K562 (cell line): ENCODE measurements around the gene GIGYF1. TPM values are rescaled to one million over a fixed set of nuclear protein-coding genes. Genes with fewer than 3 reads are reported as not detected.

Source experiments
- BDP1 ChIP-seq: IDR thresholded peaks from 3 replicates; pipeline ENCODE4 v1.6.1; 2011; ENCODE audit not compliant: insufficient read length, insufficient read depth
- HDGF ChIP-seq: fragments of 450-650 bp; IDR thresholded peaks from 2 replicates; pipeline ENCODE4 v1.6.1; 2016
- LEF1 ChIP-seq: fragments of 450-650 bp; IDR thresholded peaks from 2 replicates; pipeline ENCODE4 v1.6.1; 2016; ENCODE audit warnings: mild to moderate bottlenecking
- MCM2 ChIP-seq: fragments of 450-650 bp; IDR thresholded peaks from 2 replicates; pipeline ENCODE4 v1.6.1; 2017; ENCODE audit warnings: low read depth, mild to moderate bottlenecking
- MECOM ChIP-seq: fragments of 250-450 bp; sonication (Bioruptor Pico); IDR thresholded peaks from 2 replicates; pipeline ENCODE4 v1.8.0; 2022; ENCODE audit warnings: inconsistent platforms
- MTF1 ChIP-seq: fragments of 250-450 bp; sonication (Bioruptor Pico); IDR thresholded peaks from 2 replicates; pipeline ENCODE4 v1.9.0; 2021; ENCODE audit warnings: moderate library complexity, mild to moderate bottlenecking, inconsistent platforms, borderline replicate concordance
- NONO ChIP-seq, 2 experiments: fragments of 200-400 bp in 1 of 2; fragments of 450-650 bp in 1 of 2; formaldehyde crosslinking in 1 of 2; IDR thresholded peaks; 2 replicates each; pipeline ENCODE4 v1.6.1; 2017; ENCODE audit warnings: low read depth in 2 of 2, mild to moderate bottlenecking in 2 of 2, moderate library complexity in 2 of 2, low read length in 1 of 2
- RBFOX2 ChIP-seq: fragments of 200-400 bp; formaldehyde crosslinking; IDR thresholded peaks from 2 replicates; pipeline ENCODE4 v1.6.1; 2017; ENCODE audit warnings: low read depth, mild to moderate bottlenecking, low read length, moderate library complexity
- STAT6 ChIP-seq: sonication (generic); formaldehyde crosslinking; IDR thresholded peaks from 2 replicates; pipeline ENCODE4 v1.8.1; 2023; ENCODE audit warnings: mild to moderate bottlenecking, missing genetic modification reagents
- ZBTB8A ChIP-seq: fragments of 450-650 bp; IDR thresholded peaks from 2 replicates; pipeline ENCODE4 v1.6.1; 2018; ENCODE audit warnings: mild to moderate bottlenecking, moderate library complexity; ENCODE audit not compliant: partially characterized antibody
- ZNF134 ChIP-seq: fragments of 250-450 bp; sonication (Bioruptor Pico); conservative IDR thresholded peaks from 2 replicates; pipeline ENCODE4 v1.4.0; 2020
- ZNF57 ChIP-seq: fragments of 450-650 bp; formaldehyde crosslinking; IDR thresholded peaks from 2 replicates; pipeline ENCODE4 v1.4.0; 2020; ENCODE audit warnings: mild to moderate bottlenecking, moderate library complexity
- ZNF79 ChIP-seq: fragments of 250-450 bp; sonication (Bioruptor Pico); IDR thresholded peaks from 2 replicates; pipeline ENCODE4 v1.4.0; 2020; ENCODE audit warnings: low read depth, mild to moderate bottlenecking, moderate library complexity
- polyA plus RNA-seq, 8 experiments: library from polyadenylated mRNA; depleted of rRNA in 4 of 8; stranded (reverse) in 5 of 8; unstranded in 3 of 8; fragments of >200 nt; fragmentation: Nextera tagmentation in 2 of 8; fragmentation: Illumina TruSeq in 1 of 8; extraction: Ambion mirVana in 2 of 8; extraction: Trizol in 1 of 8; gene quantifications; 2 replicates each; pipeline versions ENCODE4 v1.2.1 to v1.2.3, GENCODE V29; 2011 to 2014; ENCODE audit warnings: inconsistent platforms in 1 of 8, missing spikeins in 1 of 8
- total RNA-seq, 7 experiments: library from RNA; depleted of rRNA in 6 of 7; stranded (reverse); fragments of >200 nt in 6 of 7; fragmentation: Illumina TruSeq in 2 of 7; extraction: Trizol in 2 of 7; gene quantifications; 2 replicates each; pipeline versions ENCODE4 v1.2.1 to v1.2.3, GENCODE V29; 2011 to 2021; ENCODE audit warnings: low replicate concordance in 1 of 7
- TF ChIP-seq, protein P1 (sequence below): IDR thresholded peaks from 3 replicates; pipeline ENCODE4 v1.6.1; 2011; ENCODE audit warnings: borderline replicate concordance, mild to moderate bottlenecking, moderate library complexity; ENCODE audit not compliant: insufficient read length; ENCODE audit errors: extremely low read depth
- TF ChIP-seq, protein P2 (sequence below): fragments of 250-450 bp; sonication (Bioruptor Pico); IDR thresholded peaks from 2 replicates; pipeline ENCODE4 v1.4.0; 2020; ENCODE audit warnings: mild to moderate bottlenecking, moderate library complexity, borderline replicate concordance
- TF ChIP-seq, protein P3 (sequence below): fragments of 250-450 bp; sonication (Bioruptor Pico); IDR thresholded peaks from 2 replicates; pipeline ENCODE4 v1.5.0; 2022; ENCODE audit warnings: mild to moderate bottlenecking
- TF ChIP-seq, protein P4 (sequence below): fragments of 450-650 bp; conservative IDR thresholded peaks from 2 replicates; pipeline ENCODE4 v1.6.1; 2016; ENCODE audit warnings: missing genetic modification characterization, low read depth, mild to moderate bottlenecking, control low read depth, missing compliant biosample characterization

Gene GIGYF1
- total and polyA plus RNA-seq, 9 of the 15 experiments (the other 6 are each of a cell fraction or from before 2014, with no cell fraction given) = 0.56 to 76.2 (median 16.8) TPM

- no peak for TF ChIP-seq ZNF134 (CRISPR knock-in tag)
- no peak for TF ChIP-seq ZNF57 (CRISPR knock-in tag)
- TF ChIP-seq, protein P1, sequence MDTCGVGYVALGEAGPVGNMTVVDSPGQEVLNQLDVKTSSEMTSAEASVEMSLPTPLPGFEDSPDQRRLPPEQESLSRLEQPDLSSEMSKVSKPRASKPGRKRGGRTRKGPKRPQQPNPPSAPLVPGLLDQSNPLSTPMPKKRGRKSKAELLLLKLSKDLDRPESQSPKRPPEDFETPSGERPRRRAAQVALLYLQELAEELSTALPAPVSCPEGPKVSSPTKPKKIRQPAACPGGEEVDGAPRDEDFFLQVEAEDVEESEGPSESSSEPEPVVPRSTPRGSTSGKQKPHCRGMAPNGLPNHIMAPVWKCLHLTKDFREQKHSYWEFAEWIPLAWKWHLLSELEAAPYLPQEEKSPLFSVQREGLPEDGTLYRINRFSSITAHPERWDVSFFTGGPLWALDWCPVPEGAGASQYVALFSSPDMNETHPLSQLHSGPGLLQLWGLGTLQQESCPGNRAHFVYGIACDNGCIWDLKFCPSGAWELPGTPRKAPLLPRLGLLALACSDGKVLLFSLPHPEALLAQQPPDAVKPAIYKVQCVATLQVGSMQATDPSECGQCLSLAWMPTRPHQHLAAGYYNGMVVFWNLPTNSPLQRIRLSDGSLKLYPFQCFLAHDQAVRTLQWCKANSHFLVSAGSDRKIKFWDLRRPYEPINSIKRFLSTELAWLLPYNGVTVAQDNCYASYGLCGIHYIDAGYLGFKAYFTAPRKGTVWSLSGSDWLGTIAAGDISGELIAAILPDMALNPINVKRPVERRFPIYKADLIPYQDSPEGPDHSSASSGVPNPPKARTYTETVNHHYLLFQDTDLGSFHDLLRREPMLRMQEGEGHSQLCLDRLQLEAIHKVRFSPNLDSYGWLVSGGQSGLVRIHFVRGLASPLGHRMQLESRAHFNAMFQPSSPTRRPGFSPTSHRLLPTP = no peak
- no peak for TF ChIP-seq MTF1
- TF ChIP-seq STAT6 (CRISPR knock-in tag) = no peak
- TF ChIP-seq RBFOX2 = peak; percentile 51
- no peak for TF ChIP-seq ZBTB8A
- TF ChIP-seq ZNF79 (CRISPR knock-in tag) = no peak
- no peak for TF ChIP-seq MCM2
- TF ChIP-seq BDP1 = no peak
- TF ChIP-seq MECOM (CRISPR knock-in tag) = no peak
- TF ChIP-seq, protein P2, sequence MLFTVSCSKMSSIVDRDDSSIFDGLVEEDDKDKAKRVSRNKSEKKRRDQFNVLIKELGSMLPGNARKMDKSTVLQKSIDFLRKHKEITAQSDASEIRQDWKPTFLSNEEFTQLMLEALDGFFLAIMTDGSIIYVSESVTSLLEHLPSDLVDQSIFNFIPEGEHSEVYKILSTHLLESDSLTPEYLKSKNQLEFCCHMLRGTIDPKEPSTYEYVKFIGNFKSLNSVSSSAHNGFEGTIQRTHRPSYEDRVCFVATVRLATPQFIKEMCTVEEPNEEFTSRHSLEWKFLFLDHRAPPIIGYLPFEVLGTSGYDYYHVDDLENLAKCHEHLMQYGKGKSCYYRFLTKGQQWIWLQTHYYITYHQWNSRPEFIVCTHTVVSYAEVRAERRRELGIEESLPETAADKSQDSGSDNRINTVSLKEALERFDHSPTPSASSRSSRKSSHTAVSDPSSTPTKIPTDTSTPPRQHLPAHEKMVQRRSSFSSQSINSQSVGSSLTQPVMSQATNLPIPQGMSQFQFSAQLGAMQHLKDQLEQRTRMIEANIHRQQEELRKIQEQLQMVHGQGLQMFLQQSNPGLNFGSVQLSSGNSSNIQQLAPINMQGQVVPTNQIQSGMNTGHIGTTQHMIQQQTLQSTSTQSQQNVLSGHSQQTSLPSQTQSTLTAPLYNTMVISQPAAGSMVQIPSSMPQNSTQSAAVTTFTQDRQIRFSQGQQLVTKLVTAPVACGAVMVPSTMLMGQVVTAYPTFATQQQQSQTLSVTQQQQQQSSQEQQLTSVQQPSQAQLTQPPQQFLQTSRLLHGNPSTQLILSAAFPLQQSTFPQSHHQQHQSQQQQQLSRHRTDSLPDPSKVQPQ (CRISPR knock-in tag) = no peak
- TF ChIP-seq LEF1 = peak; percentile 93; the same call in 1 of the 2 replicates
- TF ChIP-seq, protein P3, sequence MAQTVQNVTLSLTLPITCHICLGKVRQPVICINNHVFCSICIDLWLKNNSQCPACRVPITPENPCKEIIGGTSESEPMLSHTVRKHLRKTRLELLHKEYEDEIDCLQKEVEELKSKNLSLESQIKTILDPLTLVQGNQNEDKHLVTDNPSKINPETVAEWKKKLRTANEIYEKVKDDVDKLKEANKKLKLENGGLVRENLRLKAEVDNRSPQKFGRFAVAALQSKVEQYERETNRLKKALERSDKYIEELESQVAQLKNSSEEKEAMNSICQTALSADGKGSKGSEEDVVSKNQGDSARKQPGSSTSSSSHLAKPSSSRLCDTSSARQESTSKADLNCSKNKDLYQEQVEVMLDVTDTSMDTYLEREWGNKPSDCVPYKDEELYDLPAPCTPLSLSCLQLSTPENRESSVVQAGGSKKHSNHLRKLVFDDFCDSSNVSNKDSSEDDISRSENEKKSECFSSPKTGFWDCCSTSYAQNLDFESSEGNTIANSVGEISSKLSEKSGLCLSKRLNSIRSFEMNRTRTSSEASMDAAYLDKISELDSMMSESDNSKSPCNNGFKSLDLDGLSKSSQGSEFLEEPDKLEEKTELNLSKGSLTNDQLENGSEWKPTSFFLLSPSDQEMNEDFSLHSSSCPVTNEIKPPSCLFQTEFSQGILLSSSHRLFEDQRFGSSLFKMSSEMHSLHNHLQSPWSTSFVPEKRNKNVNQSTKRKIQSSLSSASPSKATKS (CRISPR knock-in tag) = no peak
- peak in 1 of 2 experiments; percentile 90; a peak in 2 of 4 replicates for TF ChIP-seq NONO (IDR thresholded peaks at IDR 0.05; ENCODE audit: low read depth in 2 of 2, low read length in 1 of 2)
- TF ChIP-seq, protein P4, sequence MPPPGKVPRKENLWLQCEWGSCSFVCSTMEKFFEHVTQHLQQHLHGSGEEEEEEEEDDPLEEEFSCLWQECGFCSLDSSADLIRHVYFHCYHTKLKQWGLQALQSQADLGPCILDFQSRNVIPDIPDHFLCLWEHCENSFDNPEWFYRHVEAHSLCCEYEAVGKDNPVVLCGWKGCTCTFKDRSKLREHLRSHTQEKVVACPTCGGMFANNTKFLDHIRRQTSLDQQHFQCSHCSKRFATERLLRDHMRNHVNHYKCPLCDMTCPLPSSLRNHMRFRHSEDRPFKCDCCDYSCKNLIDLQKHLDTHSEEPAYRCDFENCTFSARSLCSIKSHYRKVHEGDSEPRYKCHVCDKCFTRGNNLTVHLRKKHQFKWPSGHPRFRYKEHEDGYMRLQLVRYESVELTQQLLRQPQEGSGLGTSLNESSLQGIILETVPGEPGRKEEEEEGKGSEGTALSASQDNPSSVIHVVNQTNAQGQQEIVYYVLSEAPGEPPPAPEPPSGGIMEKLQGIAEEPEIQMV (tag) = no peak
- no peak for TF ChIP-seq HDGF
Measured at GRCh38 chr7:100641463-100641859, 52.6 kb downstream of the GIGYF1 start, which contains the start of gene TFR2 (continued).
